NCI-H446 (cell line): ENCODE measurements around the gene C17orf75.
"Not testable (repeated sequence)": the region's sequence is repeated elsewhere in the genome, so short reads cannot be mapped to it uniquely, and the experiment has no call there.

Experiments used
- DNase-seq, 2 experiments: peaks; one replicate each; lab custom pipeline; 2025; lab: John Stamatoyannopoulos, UW

C17orf75 gene, protein sequence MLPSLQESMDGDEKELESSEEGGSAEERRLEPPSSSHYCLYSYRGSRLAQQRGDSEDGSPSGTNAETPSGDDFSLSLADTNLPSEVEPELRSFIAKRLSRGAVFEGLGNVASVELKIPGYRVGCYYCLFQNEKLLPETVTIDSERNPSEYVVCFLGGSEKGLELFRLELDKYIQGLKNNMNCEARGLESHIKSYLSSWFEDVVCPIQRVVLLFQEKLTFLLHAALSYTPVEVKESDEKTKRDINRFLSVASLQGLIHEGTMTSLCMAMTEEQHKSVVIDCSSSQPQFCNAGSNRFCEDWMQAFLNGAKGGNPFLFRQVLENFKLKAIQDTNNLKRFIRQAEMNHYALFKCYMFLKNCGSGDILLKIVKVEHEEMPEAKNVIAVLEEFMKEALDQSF

DNA sequence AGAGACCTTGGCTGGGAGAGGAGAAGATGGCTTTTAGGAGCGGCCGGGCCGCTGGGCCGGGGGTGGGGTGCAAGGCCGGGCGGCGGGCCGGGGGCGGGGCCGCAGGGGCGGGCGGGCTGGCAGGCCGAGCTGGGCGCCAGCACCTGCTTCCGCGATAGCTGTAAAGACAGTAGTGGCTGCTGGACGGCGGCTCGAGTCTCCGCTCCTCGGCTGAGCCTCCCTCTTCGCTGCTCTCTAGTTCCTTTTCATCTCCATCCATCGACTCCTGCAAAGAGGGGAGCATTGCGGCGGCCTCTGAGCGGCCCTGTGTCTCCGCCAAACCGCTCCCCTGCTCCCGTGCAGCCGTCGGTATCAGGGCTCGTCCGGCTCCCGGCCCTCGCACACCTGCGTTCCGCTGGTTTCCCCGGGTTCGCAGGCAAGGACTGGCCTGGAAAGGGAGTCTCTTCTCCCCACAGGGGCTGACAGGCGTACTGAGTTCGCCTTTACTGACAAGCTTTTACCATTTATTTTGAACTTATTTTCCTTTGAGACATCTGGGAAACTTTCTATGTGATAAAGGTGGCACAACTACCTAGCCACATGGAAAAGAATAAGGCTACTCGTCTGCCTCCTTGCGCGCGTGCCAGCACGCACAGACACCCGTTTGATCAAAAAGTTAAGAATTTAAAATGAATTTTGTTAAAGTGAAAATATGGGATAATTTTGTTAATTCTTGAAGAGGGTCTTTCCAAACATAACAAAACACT, at the start of gene C17orf75:
Gene C17orf75 (minus strand): TSS at position 317 of the 746 bp plus-strand sequence. CDS start 34 bp downstream, at position 283.
- DNase-seq: peak; percentile 12 to 82

DNA sequence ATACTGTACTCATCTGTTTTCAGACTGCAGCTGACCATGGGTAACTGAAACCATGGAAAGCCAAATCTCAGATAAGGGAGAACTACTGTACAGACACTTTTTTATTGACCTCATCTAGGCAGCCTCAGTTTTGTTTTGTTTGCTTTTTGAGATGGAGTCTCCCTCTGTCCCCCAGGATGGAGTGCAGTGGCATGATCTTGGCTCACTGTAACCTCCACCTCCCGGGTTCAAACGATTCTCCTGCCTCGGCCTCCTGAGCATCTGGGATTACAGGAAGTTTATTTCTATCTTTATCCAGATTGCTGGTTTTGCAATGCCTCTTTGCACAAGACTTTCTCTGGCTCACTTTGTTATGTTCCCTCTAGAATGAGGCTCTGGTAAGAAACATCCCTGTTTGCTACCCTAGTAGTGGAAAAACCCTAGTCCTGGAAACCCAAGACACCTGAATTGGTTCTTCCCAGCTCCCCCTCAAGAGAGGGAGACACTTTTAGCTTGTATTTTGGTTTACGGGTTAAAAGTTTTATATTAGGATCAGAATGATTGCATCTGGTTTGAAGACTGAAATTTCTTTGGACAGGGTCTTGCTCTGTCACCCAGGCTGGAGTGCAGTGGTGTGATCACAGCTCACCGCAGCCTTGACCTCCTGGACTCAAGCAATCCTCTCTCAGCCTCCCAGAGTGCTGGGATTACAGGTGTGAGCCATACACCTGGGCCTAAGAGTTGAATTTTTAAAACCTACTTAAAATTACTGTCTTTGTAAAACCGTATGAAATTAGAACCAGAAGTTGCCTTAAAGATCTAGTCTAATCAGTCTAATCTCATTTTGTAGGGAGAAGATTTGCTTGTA, 46.9 kb upstream of the C17orf75 start:
- no peak for DNase-seq

DNA sequence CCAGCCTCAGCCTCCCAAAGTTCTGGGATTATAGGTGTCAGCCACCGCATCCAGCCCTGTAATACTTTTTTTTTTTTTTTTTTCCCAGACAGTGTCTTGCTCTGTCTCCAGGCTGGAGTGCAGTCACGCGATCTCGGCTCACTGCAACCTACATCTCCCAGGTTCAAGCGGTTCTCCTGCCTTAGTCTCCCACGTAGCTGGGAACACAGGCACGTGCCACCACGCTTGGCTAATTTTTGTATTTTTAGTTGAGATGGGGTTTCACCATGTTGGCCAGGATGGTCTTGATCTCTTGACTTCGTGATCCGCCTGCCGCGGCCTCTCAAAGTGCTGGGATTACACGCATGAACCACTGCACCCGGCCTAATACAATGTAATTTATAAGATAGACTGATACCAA, 46.2 kb upstream of the C17orf75 start:
- DNase-seq: not testable (repeated sequence)

DNA sequence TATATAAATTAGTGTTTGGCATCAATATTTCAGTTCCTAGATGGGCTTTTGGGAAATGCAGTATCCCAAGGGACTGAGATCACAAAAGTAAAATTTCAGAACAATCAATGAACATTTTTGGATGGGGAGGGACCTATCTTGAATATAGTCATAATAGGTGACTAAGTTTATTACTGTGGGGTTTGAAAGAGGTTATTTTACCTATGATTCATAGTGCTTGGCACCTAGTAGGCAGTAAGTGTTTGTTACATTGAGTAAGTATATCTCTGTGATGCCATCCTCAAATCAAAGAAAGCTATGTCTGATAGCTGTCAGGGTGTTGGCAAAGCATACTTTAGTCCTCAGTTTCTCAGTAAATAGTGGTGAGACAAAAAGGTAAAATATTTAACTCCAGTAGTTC, 44.9 kb upstream of the C17orf75 start:
- no peak for DNase-seq

DNA sequence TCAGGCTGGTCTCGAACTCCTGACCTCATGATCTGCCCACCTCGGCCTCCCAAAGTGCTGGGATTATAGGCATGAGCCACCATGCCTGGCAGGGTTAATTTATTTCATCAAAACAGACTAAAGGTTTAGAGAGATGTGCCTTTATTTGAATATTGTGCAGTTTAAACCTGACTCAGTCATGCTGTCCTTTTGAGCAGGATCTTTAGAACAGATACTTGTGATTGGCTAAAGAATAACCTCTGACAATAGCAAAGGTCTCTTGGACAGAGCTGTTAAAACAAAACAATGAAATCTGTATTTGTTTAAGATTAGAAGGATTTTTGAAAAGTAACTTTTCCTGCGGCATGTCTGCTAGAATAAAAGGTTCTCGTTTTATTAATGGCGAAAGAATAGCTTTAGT, 44.0 kb upstream of the C17orf75 start:
- no peak for DNase-seq

DNA sequence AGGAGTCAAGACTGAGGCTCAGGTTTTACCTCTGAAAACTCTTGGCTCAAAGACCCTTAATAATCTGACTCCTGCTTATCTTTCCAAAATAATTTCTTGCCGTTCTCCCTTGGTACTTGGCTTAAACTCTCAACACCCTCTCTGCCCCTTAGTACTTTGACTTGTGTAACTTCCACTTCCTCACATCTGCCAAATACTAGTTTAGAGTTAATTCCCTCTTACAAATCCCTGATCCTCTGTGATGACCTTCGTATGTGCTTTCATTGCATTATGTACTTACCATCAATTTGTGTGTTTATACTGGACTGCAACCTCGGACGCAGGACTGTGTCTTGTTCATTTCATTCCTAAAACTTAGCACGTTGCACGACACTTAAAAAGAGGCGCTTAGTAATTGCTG, 43.1 kb upstream of the C17orf75 start:
- no peak for DNase-seq

DNA sequence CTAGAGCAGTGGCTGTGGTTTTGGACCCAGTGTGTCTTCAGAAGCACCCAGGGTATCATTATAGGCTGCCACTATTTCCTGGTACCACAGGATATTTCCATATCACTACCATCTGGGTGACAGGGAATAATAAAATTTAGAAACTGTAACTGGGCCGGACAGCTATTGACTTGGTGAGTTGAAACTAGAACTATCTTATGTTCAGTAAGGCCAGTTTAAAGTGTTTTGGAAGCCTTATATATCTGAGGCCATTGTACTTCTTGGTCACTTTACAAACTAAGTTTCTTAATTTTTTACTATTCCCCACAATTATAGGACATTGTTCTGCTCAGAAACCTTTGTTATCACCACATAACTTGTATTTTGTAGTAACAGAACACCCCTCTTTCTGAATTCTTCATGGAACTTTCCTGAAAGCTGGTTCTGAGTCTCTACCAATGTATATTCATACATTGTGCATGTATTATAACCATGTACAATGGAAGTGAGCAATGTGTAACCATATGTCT, 42.0 kb upstream of the C17orf75 start:
- DNase-seq: no peak

DNA sequence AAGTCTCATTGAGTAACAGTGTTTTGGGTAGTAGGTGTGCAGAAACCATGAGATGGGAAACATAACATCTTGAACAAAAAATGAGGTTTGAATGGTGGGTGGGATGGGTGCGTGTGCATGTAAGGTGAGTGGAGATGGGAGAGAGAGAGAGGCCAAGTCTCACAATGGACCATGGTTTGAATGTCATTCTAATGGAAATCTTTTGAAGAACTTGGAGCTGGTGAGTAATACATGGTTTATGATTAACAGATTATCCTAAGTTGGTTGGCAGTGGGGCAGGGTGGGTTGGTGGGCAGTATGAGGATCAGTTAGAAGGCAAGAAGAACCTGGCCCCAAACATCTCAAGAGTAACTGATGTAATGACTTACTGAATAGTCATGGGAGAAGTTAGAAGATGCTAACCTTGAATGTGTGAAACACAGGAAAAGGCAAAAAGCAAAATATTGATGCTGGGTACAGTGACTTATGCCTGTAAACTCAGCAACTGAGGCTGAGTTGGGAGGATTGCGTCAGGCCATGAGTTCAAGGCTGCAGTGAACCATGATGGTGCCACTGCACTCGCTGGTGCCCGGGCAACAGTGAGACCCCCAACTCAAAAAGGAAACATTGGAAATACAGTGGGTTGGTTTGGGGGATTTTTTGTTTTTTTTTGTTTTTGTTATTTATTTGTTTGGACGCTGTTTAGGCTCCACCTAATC, 40.7 kb upstream of the C17orf75 start:
- no peak for DNase-seq

DNA sequence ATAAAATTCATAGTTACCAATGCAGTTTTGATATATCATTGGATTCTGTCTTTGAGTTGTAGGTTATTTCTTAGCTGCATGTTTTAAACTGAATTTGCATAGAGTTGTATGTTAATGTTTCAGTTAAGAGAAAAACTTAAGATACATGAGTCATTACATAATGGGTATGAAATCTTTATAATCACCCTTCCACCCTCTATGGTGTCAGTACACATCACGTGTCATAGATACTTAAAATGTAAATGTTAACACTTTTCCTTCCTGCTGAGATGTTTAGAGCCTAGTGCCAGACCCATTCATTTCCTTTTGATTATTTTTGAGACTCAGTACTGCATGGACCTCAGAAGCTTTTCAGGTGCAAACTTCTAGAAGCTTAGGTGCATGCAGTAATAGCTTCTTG, 28.5 kb upstream of the C17orf75 start:
- no peak for DNase-seq

DNA sequence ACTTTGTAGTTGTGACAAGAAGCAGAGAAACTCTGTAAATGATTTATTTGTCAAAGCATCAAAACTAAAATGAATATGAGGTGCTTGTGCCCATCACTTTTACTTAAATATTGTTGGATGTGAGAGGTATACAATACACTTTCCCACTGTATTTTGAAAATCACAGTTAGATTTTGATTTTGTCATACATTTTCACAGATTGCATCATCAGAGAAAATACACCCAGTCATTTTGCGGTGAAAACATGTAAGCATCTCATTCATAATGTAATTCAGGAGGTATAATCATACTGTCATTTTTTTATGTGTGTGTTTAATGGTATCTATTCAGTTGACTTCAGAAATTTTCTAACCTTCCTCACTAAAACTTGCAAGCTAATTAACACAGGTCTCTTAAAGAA, 19.3 kb upstream of the C17orf75 start:
- DNase-seq: no peak

DNA sequence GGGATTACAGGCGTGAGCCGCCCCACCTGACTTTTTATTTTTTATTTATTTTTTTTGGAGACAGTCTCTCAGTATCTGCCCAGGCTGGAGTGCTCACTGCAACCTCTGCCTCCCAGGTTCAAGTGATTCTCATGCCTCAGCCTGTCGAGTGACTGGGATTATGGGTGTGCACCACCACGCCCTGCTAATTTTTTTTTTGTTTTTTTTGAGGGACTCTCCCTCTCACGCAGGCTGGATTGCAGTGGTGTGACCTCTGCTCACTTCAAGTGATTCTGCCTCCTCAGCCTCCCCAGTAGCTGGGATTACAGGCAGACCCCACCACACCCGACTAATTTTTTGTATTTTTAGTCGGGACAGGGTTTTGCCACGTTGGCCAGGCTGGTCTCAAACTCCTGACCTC, 15.6 kb upstream of the C17orf75 start:
- no peak for DNase-seq

DNA sequence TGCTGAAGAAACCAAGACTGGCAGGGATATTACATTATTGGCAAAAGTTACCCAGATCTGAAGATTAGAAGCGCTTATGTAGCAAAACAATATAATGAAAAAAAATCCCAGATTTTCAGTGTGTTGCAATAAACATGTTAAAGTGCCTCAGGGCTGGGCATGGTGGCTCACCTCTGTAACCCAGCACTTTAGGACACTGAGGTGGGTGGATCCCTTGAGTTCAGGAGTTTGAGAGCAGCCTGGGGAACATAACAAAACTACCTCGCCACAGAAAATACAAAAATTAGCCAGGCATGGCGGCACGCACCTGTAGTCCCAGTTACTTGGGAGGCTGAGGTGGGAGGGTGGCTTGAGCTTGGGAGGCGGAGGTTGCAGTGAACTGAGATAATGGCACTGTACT, 14.8 kb upstream of the C17orf75 start:
- no peak for DNase-seq

DNA sequence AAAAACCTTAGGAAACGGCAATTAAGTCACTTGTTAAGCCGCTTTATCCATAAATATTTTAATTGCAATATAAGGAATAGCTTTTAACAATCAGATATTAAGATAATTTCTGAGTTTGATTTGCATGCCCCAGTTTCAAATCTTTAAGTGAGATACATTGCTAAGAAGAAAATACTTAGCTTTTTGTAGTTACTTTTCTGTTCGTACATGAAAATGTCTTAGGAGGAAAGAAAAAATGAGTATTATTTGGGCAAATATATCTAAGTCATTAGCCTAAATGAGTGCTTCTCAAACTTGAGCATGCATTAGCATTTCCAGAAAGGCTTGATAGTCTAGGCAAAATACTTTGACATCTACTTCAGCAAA, 14.4 kb upstream of the C17orf75 start:
- no peak for DNase-seq

DNA sequence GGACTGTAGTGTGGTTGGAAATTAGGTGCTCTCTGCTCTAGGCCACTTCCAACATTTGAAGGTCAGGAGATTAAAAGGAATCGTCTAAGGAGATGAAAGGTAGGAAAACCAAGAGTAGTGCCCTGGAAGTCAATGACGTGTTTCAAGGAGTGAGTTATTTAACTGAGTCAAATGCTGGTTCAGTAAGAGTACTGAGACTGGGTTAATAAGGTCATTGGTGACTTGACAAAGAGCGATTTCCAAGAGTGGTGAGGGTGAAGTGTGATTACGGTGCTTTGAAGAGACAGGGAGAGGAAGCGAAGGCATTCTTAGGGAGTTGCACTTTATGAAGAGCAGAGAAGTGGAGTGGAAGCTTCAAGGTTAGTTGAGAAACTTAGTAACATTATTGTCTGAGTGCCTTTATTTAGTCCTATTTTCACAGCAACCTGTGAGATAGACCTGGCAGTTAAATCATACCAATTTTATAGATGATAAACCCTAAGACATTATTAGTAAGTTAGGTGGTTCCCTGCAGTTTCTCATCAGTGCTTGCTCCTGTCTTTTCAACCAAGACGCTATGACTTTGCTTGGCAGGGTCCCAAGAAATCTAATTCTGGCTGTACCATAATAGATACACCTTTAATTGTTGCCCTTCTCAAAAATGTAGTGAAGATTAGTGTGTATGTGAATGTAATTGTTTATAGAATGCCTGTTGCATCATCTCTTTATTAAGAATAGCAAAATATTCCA, 13.8 kb upstream of the C17orf75 start:
- no peak for DNase-seq

DNA sequence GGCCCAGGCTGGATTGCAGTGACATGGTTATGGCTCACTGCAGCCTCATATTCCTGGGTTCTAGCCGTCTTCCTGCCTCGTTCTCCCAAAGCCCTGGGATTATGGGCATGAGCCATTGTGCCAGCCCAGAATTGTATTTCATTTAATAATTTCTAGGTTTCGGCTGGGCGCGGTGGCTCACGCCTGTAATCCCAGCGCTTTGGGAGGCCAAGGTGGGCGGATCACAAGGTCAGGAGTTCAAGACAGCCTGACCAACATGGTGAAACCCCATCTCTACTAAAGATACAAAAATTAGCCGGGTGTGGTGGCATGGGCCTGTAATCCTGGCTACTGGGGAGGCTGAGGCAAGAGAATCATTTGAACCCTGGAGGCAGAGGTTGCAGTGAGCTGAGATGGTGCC, 10.8 kb upstream of the C17orf75 start:
- not testable (repeated sequence) for DNase-seq

DNA sequence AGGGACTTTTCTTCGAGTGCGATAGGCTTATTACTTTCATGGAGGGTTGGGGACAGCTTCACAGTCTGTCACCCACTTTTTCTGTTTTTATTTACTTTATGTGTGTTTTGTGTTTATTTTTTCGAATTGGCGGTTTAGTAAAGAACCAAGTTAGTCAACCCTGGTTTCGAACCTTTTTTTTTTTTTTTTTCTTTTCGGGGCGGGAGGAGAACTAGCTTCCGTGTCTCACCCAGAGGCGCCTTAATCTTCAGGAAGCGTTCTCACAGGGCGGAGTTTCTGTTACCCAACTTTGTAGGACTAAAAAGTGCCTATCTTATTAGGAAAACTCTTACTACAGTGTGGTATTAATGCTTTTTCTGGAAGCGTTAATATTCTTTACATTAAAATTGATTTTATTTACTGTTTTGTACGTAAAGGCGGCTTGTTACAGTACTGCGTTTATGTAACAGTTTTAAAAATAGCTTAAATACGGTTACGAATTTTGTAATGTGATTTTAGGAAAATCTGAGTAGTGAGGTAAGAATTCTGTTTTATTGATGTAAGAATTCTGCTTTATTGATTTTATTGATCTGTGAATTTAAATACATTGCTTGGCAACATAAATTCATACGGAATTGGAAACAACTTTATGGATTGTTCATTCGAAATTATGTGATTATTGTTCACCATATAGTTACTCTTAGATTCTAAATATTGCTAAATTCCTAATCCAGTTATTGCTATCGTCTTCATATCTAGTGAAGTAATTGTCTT, 8.9 kb upstream of the C17orf75 start:
- DNase-seq: peak; percentile 35 to 38

DNA sequence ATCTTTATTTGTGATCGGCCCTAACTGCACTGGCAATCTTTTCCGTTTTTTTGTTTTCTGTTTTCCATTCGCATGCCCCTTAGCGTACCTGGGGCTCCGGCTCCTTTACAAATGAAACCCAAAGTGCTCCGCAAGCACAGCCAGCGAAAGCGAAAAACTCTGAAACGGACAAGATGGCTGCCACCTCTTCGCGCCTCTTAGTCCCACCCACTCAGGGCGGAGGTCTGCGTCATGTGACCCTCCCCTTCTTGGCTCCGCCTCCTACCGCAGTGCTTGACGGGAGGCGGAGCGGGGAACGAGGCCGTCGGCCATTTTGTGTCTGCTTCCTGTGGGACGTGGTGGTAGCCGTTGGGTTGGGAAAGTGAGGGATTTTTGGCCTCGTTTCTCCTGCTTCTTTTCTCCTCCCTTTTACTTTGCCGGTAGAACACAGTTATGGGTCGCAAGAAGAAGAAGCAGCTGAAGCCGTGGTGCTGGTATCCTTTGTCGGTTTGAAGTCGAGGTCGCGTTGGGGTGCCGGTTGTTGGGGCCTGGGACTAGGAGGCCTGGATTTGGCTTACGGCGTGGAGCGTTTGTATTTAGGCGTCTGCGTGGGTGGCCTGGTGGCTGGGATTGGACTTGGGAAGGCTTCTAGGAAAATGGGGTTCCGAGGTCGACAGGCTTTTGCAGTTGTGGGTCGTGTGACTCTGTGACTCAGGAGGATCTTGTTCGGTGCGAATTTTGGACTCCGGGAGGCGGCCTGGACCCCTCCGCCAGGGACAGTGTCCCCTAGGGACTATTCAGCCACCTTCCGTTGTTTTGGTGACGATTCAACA, 8.1 kb upstream of the C17orf75 start, which contains the start of gene ZNF207:
Gene ZNF207 (plus strand): TSS at position 304 of the 812 bp plus-strand sequence. CDS start 129 bp downstream, at position 433.
- DNase-seq: peak; percentile 96 to 97

DNA sequence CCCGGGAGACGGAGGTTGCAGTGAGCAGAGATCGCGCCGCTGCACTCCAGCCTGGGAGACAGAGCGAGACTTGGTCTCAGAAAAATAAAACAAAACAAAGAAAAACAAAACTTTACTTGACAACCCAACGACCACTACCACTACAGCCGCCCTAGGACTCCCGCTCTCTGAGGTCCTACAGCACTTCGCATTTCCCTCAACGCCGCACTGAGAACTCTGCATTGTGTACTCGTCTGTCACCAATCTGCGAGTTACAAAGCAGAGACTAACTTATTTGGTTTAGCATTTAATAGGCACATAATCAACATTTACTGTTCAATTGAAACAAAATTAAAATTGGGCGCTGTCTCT, 7.5 kb upstream of the C17orf75 start:
- no peak for DNase-seq

DNA sequence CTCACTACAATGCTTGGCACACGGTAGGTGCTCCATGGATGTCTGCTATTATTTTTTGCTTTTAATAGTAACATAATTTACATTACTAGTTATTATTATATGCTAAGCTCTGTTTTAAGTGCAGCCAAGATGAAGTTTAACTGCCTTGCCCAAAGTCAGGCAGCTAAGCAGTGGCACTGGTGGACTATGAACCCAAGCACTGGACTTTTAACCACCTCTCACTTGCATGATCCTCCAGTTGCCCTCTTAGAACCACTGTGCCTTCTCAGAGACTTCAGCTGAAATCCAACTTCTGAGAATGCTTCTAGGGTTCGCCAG, 6.5 kb upstream of the C17orf75 start:
- no peak for DNase-seq
